Liver (tissue), 3 donors: ENCODE results near the gene YKT6.

Experiments used
- ATF3 ChIP-seq: IDR thresholded peaks from 2 replicates; pipeline ENCODE4 v1.6.1; 2016; ENCODE audit warnings: antibody characterized with exemption
- CTCF ChIP-seq: fragments of 150-350 bp; IDR thresholded peaks from 2 replicates; pipeline ENCODE4 v1.5.1; 2017; ENCODE audit warnings: improper control_type of control experiment, low read depth, low read length; ENCODE audit not compliant: missing input control
- GABPA ChIP-seq, 2 donors: IDR thresholded peaks in 1 of 2; conservative IDR thresholded peaks in 1 of 2; 2 replicates each; pipeline ENCODE4 v1.6.1; 2016; ENCODE audit warnings: antibody characterized with exemption in 2 of 2, mild to moderate bottlenecking in 1 of 2, moderate library complexity in 1 of 2
- RAD21 ChIP-seq, 2 donors: IDR thresholded peaks; 2 replicates each; pipeline ENCODE4 v1.6.1; 2016; ENCODE audit warnings: antibody characterized with exemption in 2 of 2, mild to moderate bottlenecking in 2 of 2
- SP1 ChIP-seq: IDR thresholded peaks from 2 replicates; pipeline ENCODE4 v1.6.1; 2018; ENCODE audit warnings: antibody characterized with exemption, mild to moderate bottlenecking
- TAF1 ChIP-seq: conservative IDR thresholded peaks from 2 replicates; pipeline ENCODE4 v1.6.1; 2016; ENCODE audit warnings: antibody characterized with exemption, mild to moderate bottlenecking
- YY1 ChIP-seq: IDR thresholded peaks from 2 replicates; pipeline ENCODE4 v1.6.1; 2016; ENCODE audit warnings: antibody characterized with exemption, mild to moderate bottlenecking
- TF ChIP-seq, protein P1 (sequence below): IDR thresholded peaks from 2 replicates; pipeline ENCODE4 v1.6.1; 2016; ENCODE audit warnings: antibody characterized with exemption, mild to moderate bottlenecking
- donor health status: healthy.
- donor health status: healthy.

- no peak for TF ChIP-seq CTCF
- TF ChIP-seq YY1, result no peak
- TF ChIP-seq RAD21 (IDR thresholded peaks at IDR 0.05), result no peak
- TF ChIP-seq, protein P1, sequence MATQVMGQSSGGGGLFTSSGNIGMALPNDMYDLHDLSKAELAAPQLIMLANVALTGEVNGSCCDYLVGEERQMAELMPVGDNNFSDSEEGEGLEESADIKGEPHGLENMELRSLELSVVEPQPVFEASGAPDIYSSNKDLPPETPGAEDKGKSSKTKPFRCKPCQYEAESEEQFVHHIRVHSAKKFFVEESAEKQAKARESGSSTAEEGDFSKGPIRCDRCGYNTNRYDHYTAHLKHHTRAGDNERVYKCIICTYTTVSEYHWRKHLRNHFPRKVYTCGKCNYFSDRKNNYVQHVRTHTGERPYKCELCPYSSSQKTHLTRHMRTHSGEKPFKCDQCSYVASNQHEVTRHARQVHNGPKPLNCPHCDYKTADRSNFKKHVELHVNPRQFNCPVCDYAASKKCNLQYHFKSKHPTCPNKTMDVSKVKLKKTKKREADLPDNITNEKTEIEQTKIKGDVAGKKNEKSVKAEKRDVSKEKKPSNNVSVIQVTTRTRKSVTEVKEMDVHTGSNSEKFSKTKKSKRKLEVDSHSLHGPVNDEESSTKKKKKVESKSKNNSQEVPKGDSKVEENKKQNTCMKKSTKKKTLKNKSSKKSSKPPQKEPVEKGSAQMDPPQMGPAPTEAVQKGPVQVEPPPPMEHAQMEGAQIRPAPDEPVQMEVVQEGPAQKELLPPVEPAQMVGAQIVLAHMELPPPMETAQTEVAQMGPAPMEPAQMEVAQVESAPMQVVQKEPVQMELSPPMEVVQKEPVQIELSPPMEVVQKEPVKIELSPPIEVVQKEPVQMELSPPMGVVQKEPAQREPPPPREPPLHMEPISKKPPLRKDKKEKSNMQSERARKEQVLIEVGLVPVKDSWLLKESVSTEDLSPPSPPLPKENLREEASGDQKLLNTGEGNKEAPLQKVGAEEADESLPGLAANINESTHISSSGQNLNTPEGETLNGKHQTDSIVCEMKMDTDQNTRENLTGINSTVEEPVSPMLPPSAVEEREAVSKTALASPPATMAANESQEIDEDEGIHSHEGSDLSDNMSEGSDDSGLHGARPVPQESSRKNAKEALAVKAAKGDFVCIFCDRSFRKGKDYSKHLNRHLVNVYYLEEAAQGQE, result no peak
- TF ChIP-seq ATF3, result no peak
- TF ChIP-seq GABPA (IDR thresholded peaks at IDR 0.05 in 1 of 2, conservative IDR thresholded peaks at IDR 0.05 in 1 of 2), result no peak
- no peak for TF ChIP-seq SP1
- no peak for TF ChIP-seq TAF1
These were observed 20.5 kb downstream of the YKT6 start for GRCh38 chr7:44221231-44221791.
